Keratinocyte (primary cell): ENCODE results near the gene CDK14. TPM values are rescaled to one million over a fixed set of nuclear protein-coding genes. Genes with fewer than 3 reads are reported as not detected.

Experiments used
- DNase-seq: peaks from one replicate; pipeline ENCODE4 v3.0.0-alpha.2; 2011; ENCODE audit warnings: low read depth, missing footprints, low spot score
- FAIRE-seq: peaks from 2 replicates; lab custom pipeline; 2011; peaks lifted over from hg19 to GRCh38; lab: Jason Lieb, UNC
- H2AFZ ChIP-seq: 2 replicates; pipeline ENCODE4 v1.6.0; 2012; ENCODE audit warnings: low read length, control low read depth, inconsistent platforms; ENCODE audit not compliant: control insufficient read depth
- H3K27ac ChIP-seq: 2 replicates; pipeline ENCODE4 v1.5.1; 2011; ENCODE audit warnings: low read length; ENCODE audit not compliant: control insufficient read depth, insufficient read depth
- H3K27me3 ChIP-seq: 3 replicates; pipeline ENCODE4 v1.6.0; 2011; ENCODE audit warnings: low read length; ENCODE audit not compliant: control insufficient read depth, insufficient read depth; ENCODE audit errors: extremely low read depth
- H3K36me3 ChIP-seq, 2 experiments: 2 replicates in 1 of 2; 3 replicates in 1 of 2; pipeline ENCODE4 v1.5.1; 2011; ENCODE audit warnings: low read length in 2 of 2, mild to moderate bottlenecking in 1 of 2; ENCODE audit not compliant: control insufficient read depth in 2 of 2, insufficient read depth in 2 of 2; ENCODE audit errors: extremely low read depth in 1 of 2
- H3K4me1 ChIP-seq: 3 replicates; pipeline ENCODE4 v1.5.1; 2011; ENCODE audit warnings: low read length; ENCODE audit not compliant: control insufficient read depth, insufficient read depth; ENCODE audit errors: extremely low read depth
- H3K4me2 ChIP-seq: 3 replicates; pipeline ENCODE4 v1.6.0; 2011; ENCODE audit warnings: low read depth, low read length; ENCODE audit not compliant: control insufficient read depth, insufficient read depth; ENCODE audit errors: extremely low read depth
- H3K4me3 ChIP-seq, 3 experiments: fragments of 200-600 bp in 1 of 3; sonication (generic) in 1 of 3; 2 replicates in 2 of 3; 3 replicates in 1 of 3; pipeline ENCODE4 v1.5.1; 2011 to 2016; ENCODE audit warnings: low read length in 3 of 3, mild to moderate bottlenecking in 3 of 3, control low read depth in 2 of 3, inconsistent platforms in 1 of 3, low read depth in 1 of 3, mixed read lengths in 1 of 3, mixed run types in 1 of 3, moderate library complexity in 1 of 3; ENCODE audit not compliant: control insufficient read depth in 2 of 3, insufficient read depth in 2 of 3; ENCODE audit errors: extremely low read depth in 1 of 3
- H3K79me2 ChIP-seq: 2 replicates; pipeline ENCODE4 v1.6.0; 2012; ENCODE audit warnings: low read length; ENCODE audit not compliant: control insufficient read depth, insufficient read depth
- H3K9ac ChIP-seq: 3 replicates; pipeline ENCODE4 v1.6.0; 2011; ENCODE audit warnings: low read length; ENCODE audit not compliant: control insufficient read depth, insufficient read depth; ENCODE audit errors: extremely low read depth
- H3K9me1 ChIP-seq: 3 replicates; pipeline ENCODE4 v1.6.0; 2011; ENCODE audit warnings: low read length; ENCODE audit not compliant: control insufficient read depth, insufficient read depth; ENCODE audit errors: extremely low read depth
- H3K9me3 ChIP-seq: 2 replicates; pipeline ENCODE4 v1.5.1; 2012; ENCODE audit warnings: low read depth, low read length; ENCODE audit not compliant: control insufficient read depth
- H4K20me1 ChIP-seq: 3 replicates; pipeline ENCODE4 v1.6.0; 2011; ENCODE audit warnings: low read length; ENCODE audit not compliant: control insufficient read depth, insufficient read depth; ENCODE audit errors: extremely low read depth
- CTCF ChIP-seq, 3 experiments: IDR thresholded peaks in 1 of 3; conservative IDR thresholded peaks in 1 of 3; optimal IDR thresholded peaks in 1 of 3; 2 replicates in 2 of 3; 3 replicates in 1 of 3; pipeline versions ENCODE3 to v1.5.1; 2011; ENCODE audit warnings: low read length in 3 of 3, mild to moderate bottlenecking in 3 of 3, moderate library complexity in 2 of 3, control low read depth in 1 of 3, inconsistent platforms in 1 of 3; ENCODE audit not compliant: insufficient read depth in 2 of 3; ENCODE audit errors: extremely low read depth in 1 of 3
- EZH2 ChIP-seq: IDR thresholded peaks from one replicate; pipeline ENCODE4 v1.6.1; 2012; ENCODE audit warnings: inconsistent platforms, mild to moderate bottlenecking, low read length, moderate library complexity
- dilution Hi-C: fragments of 300-500 bp; cut with MboI; formaldehyde crosslinking; loops from one replicate; pipeline ENCODE4 v1.7.0; 2020; ENCODE audit warnings: low sequenced_read_pairs; ENCODE audit not compliant: extremely low pct_ligation_motif_present
- polyA plus RNA-seq, 5 experiments: library from polyadenylated mRNA; depleted of rRNA in 3 of 5; stranded (reverse) in 3 of 5; stranded (forward) in 1 of 5; unstranded in 1 of 5; fragments of >200 nt; gene quantifications; 1 replicate in 1 of 5; 2 replicates in 3 of 5; 3 replicates in 1 of 5; pipeline versions ENCODE4 v1.2.1 to v1.2.3, GENCODE V29; 2011 to 2012; ENCODE audit warnings: missing spikeins in 2 of 5, low read depth in 1 of 5, low replicate concordance in 1 of 5

CDK14 gene
- polyA plus RNA-seq, 1 donor (not counting 4 experiments of a cell fraction or from before 2014, with no cell fraction given): 4.0 TPM

- dilution Hi-C loops: no loop called here
- Histone ChIP-seq H3K79me2 (no peaks in the 10 kb centered on the region), H3K36me3 (no peaks in the 10 kb centered on the region), H3K9me3 (no peaks in the 10 kb centered on the region), H2AFZ (no peak overlapping the region), H3K9ac (no peak overlapping the region), H3K9me1 (no peaks in the 10 kb centered on the region), H4K20me1 (no peaks in the 10 kb centered on the region), H3K27me3 (no peaks in the 10 kb centered on the region), H3K4me3 (no peak overlapping the region), H3K27ac (no peak overlapping the region), H3K4me1 (no peaks in the 10 kb centered on the region), H3K4me2 (no peak overlapping the region)
- no peak for TF ChIP-seq CTCF (optimal IDR thresholded peaks at IDR 0.05 in 1 of 3, IDR thresholded peaks at IDR 0.05 in 1 of 3, conservative IDR thresholded peaks at IDR 0.05 in 1 of 3; ENCODE audit: extremely low read depth in 1 of 3, insufficient read depth in 2 of 3, low read length in 3 of 3)
- TF ChIP-seq EZH2: no peak
- FAIRE-seq (no peak), DNase-seq (no peak)
Measured at GRCh38 chr7:90777041-90777440, 180.9 kb downstream of the CDK14 start.

- dilution Hi-C loops: no loop called here
- Histone ChIP-seq H3K79me2 (no peaks in the 10 kb centered on the region), H3K36me3 (no peaks in the 10 kb centered on the region), H3K9ac (no peak overlapping the region), H3K4me3 (no peak overlapping the region), H3K9me1 (no peaks in the 10 kb centered on the region), H2AFZ (no peak overlapping the region), H3K4me1 (no peaks in the 10 kb centered on the region), H3K27me3 (no peaks in the 10 kb centered on the region), H3K9me3 (no peaks in the 10 kb centered on the region), H3K4me2 (no peak overlapping the region), H4K20me1 (no peaks in the 10 kb centered on the region), H3K27ac (no peak overlapping the region)
- FAIRE-seq: no peak
- no peak for DNase-seq
- TF ChIP-seq EZH2 (no peak), CTCF (optimal IDR thresholded peaks at IDR 0.05 in 1 of 3, IDR thresholded peaks at IDR 0.05 in 1 of 3, conservative IDR thresholded peaks at IDR 0.05 in 1 of 3; ENCODE audit: extremely low read depth in 1 of 3, insufficient read depth in 2 of 3, low read length in 3 of 3) (no peak)
Measured at GRCh38 chr7:90777465-90777864, 181.3 kb downstream of the CDK14 start.
